Astrocyte (in vitro differentiated cells and primary cell): ENCODE data around the gene AGBL4. TPM values are rescaled to one million over a fixed set of nuclear protein-coding genes. Genes with fewer than 3 reads are reported as not detected.
A peak's percentile ranks its signal among the peaks of the same experiment; 100 is the strongest.

Experiments used
- DNase-seq: peaks from one replicate; pipeline ENCODE4 v3.0.0-alpha.2; 2010; ENCODE audit warnings: low read depth
- FAIRE-seq: peaks from 2 replicates; lab custom pipeline; 2011; peaks lifted over from hg19 to GRCh38; lab: Jason Lieb, UNC
- H2AFZ ChIP-seq: 2 replicates; pipeline ENCODE4 v1.6.0; 2012; ENCODE audit warnings: low read depth, low read length, inconsistent platforms
- H3K27ac ChIP-seq: 2 replicates; pipeline ENCODE4 v1.5.1; 2011; ENCODE audit warnings: low read depth, low read length, inconsistent platforms
- H3K27me3 ChIP-seq: 2 replicates; pipeline ENCODE4 v1.6.0; 2011; ENCODE audit warnings: low read length, inconsistent platforms; ENCODE audit not compliant: insufficient read depth
- H3K36me3 ChIP-seq: 2 replicates; pipeline ENCODE4 v1.5.1; 2011; ENCODE audit warnings: low read length, inconsistent platforms; ENCODE audit not compliant: insufficient read depth
- H3K4me1 ChIP-seq: 2 replicates; pipeline ENCODE4 v1.5.1; 2011; ENCODE audit warnings: low read length, inconsistent platforms; ENCODE audit not compliant: insufficient read depth
- H3K4me2 ChIP-seq: 2 replicates; pipeline ENCODE4 v1.6.0; 2012; ENCODE audit warnings: low read length, inconsistent platforms
- H3K4me3 ChIP-seq: 2 replicates; pipeline ENCODE4 v1.5.1; 2011; ENCODE audit warnings: low read depth, mild to moderate bottlenecking, low read length, inconsistent platforms; ENCODE audit not compliant: insufficient read depth
- H3K79me2 ChIP-seq: 2 replicates; pipeline ENCODE4 v1.6.0; 2012; ENCODE audit warnings: mild to moderate bottlenecking, low read length, inconsistent platforms; ENCODE audit not compliant: insufficient read depth
- H3K9ac ChIP-seq: 2 replicates; pipeline ENCODE4 v1.6.0; 2012; ENCODE audit warnings: mild to moderate bottlenecking, low read length, inconsistent platforms
- H3K9me3 ChIP-seq: 2 replicates; pipeline ENCODE4 v1.5.1; 2012; ENCODE audit warnings: low read depth, mild to moderate bottlenecking, low read length, inconsistent platforms; ENCODE audit not compliant: insufficient read depth
- H4K20me1 ChIP-seq: 2 replicates; pipeline ENCODE4 v1.6.0; 2012; ENCODE audit warnings: low read length, inconsistent platforms; ENCODE audit not compliant: insufficient read depth
- H3K27ac Mint-ChIP-seq: one replicate; pipeline ENCODE4 v1.8.0; 2021; ENCODE audit warnings: mild to moderate bottlenecking, mixed read lengths; ENCODE audit not compliant: unreplicated experiment
- H3K27me3 Mint-ChIP-seq: one replicate; pipeline ENCODE4 v1.8.0; 2021; ENCODE audit warnings: low read depth, mixed read lengths; ENCODE audit not compliant: unreplicated experiment
- H3K36me3 Mint-ChIP-seq: one replicate; pipeline ENCODE4 v1.8.0; 2021; ENCODE audit warnings: low read depth, mixed read lengths; ENCODE audit not compliant: unreplicated experiment
- H3K4me1 Mint-ChIP-seq: one replicate; pipeline ENCODE4 v1.8.0; 2021; ENCODE audit warnings: low read depth, mixed read lengths; ENCODE audit not compliant: unreplicated experiment
- H3K4me3 Mint-ChIP-seq: one replicate; pipeline ENCODE4 v1.8.0; 2021; ENCODE audit warnings: mild to moderate bottlenecking, moderate library complexity, mixed read lengths; ENCODE audit not compliant: unreplicated experiment
- H3K9me3 Mint-ChIP-seq: one replicate; pipeline ENCODE4 v1.8.0; 2021; ENCODE audit warnings: mild to moderate bottlenecking, mixed read lengths; ENCODE audit not compliant: unreplicated experiment
- EZH2 ChIP-seq: IDR thresholded peaks from 2 replicates; pipeline ENCODE4 v1.6.1; 2012; ENCODE audit warnings: mild to moderate bottlenecking, low read length, inconsistent platforms; ENCODE audit not compliant: insufficient read depth
- total RNA-seq: library from RNA; stranded (reverse); gene quantifications from 2 replicates; pipeline ENCODE4 v1.2.1, GENCODE V29; 2021
- TF ChIP-seq, protein P1 (sequence below): IDR thresholded peaks from 2 replicates; pipeline ENCODE4 v1.5.1; 2011; ENCODE audit warnings: low read depth, mild to moderate bottlenecking, inconsistent platforms, low read length, moderate library complexity; ENCODE audit not compliant: insufficient read depth

The AGBL4 gene
- total RNA-seq, 1 donor from 2014 or later: not detected

DNA sequence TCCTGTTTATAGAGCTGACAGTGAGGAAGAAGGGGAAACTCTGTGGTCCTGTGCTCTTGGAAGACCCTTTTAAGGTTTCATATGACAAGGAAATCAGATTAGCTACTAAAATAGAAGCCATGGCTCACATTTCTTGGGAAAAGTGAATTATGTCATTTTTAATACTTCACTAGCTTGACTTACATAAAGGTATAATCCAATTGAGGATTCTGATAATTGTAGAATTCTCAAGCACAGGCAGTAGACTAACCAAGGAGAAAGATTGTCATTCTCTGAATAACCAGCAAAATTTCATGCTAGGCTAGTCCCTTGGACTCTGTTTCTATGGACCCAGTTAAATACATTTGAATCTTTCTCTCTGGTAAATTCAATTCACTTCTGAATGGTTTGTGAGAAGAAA, 634.1 kb downstream of the AGBL4 start:
- Histone ChIP-seq H2AFZ (no peak overlapping the region), H3K79me2 (no peaks in the 10 kb centered on the region), H3K27ac (no peak overlapping the region), H3K9me3 (no peaks in the 10 kb centered on the region), H3K36me3 (no peaks in the 10 kb centered on the region), H3K9ac (no peak overlapping the region), H3K4me2 (no peak overlapping the region), H3K4me3 (no peak overlapping the region), H4K20me1 (no peaks in the 10 kb centered on the region), H3K27me3 (no peaks in the 10 kb centered on the region), H3K4me1 (no peaks in the 10 kb centered on the region)
- no peaks in the 10 kb centered on the region for H3K36me3 Mint-ChIP-seq
- H3K4me1 Mint-ChIP-seq: no peaks in the 10 kb centered on the region
- peaks cover 5% of the 10 kb centered on the region for H3K9me3 Mint-ChIP-seq
- FAIRE-seq (no peak), DNase-seq (no peak)
- no peak overlapping the region for H3K4me3 Mint-ChIP-seq
- no peak overlapping the region for H3K27ac Mint-ChIP-seq
- no peaks in the 10 kb centered on the region for H3K27me3 Mint-ChIP-seq
- TF ChIP-seq, protein P1, sequence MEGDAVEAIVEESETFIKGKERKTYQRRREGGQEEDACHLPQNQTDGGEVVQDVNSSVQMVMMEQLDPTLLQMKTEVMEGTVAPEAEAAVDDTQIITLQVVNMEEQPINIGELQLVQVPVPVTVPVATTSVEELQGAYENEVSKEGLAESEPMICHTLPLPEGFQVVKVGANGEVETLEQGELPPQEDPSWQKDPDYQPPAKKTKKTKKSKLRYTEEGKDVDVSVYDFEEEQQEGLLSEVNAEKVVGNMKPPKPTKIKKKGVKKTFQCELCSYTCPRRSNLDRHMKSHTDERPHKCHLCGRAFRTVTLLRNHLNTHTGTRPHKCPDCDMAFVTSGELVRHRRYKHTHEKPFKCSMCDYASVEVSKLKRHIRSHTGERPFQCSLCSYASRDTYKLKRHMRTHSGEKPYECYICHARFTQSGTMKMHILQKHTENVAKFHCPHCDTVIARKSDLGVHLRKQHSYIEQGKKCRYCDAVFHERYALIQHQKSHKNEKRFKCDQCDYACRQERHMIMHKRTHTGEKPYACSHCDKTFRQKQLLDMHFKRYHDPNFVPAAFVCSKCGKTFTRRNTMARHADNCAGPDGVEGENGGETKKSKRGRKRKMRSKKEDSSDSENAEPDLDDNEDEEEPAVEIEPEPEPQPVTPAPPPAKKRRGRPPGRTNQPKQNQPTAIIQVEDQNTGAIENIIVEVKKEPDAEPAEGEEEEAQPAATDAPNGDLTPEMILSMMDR: no peak
- TF ChIP-seq EZH2: no peak

- Mint-ChIP-seq H3K27ac (no peak overlapping the region), H3K27me3 (no peaks in the 10 kb centered on the region), H3K9me3 (peaks cover 3% of the 10 kb centered on the region), H3K36me3 (no peaks in the 10 kb centered on the region), H3K4me1 (no peaks in the 10 kb centered on the region), H3K4me3 (no peak overlapping the region)
- no peaks in the 10 kb centered on the region for H4K20me1 ChIP-seq
- no peak overlapping the region for H3K9ac ChIP-seq
- no peaks in the 10 kb centered on the region for H3K27me3 ChIP-seq
- H3K79me2 ChIP-seq: no peaks in the 10 kb centered on the region
- H3K4me3 ChIP-seq: no peak overlapping the region
- no peak overlapping the region for H2AFZ ChIP-seq
- DNase-seq (peak; percentile 51), FAIRE-seq (no peak)
- H3K36me3 ChIP-seq: no peaks in the 10 kb centered on the region
- TF ChIP-seq, protein P1: no peak
- TF ChIP-seq EZH2: no peak
- H3K4me1 ChIP-seq: no peaks in the 10 kb centered on the region
- H3K4me2 ChIP-seq: no peak overlapping the region
- no peaks in the 10 kb centered on the region for H3K9me3 ChIP-seq
- no peak overlapping the region for H3K27ac ChIP-seq
Measured at GRCh38 chr1:49364676-49365075, 659.1 kb downstream of the AGBL4 start.

DNA sequence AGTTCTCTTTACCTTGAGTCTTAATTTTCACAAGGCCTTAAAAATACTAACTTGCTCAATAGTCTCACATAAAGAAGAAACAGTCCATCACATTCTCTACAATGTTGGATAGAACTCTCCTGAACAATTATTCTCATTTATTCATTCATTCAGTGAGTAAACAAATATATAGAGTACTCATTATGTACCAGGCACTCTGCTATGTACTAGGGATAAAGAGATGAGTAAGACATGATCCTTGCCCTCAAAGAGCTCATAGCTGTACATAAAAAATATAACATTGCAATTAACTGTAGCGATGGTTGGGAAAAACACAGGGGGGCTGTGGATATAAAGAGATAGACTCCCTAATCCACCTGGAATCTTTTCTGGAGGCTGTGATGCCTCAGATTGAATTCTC, 660.1 kb downstream of the AGBL4 start:
- H3K27me3 Mint-ChIP-seq: no peaks in the 10 kb centered on the region
- Histone ChIP-seq H4K20me1 (no peaks in the 10 kb centered on the region), H3K9ac (no peak overlapping the region), H3K36me3 (no peaks in the 10 kb centered on the region), H3K27ac (no peak overlapping the region), H2AFZ (no peak overlapping the region), H3K9me3 (no peaks in the 10 kb centered on the region), H3K4me3 (no peak overlapping the region), H3K4me1 (no peaks in the 10 kb centered on the region), H3K4me2 (no peak overlapping the region), H3K27me3 (no peaks in the 10 kb centered on the region), H3K79me2 (no peaks in the 10 kb centered on the region)
- no peaks in the 10 kb centered on the region for H3K36me3 Mint-ChIP-seq
- no peak overlapping the region for H3K4me3 Mint-ChIP-seq
- DNase-seq (no peak), FAIRE-seq (no peak)
- no peak for TF ChIP-seq EZH2
- TF ChIP-seq, protein P1: no peak
- H3K9me3 Mint-ChIP-seq: peaks cover 3% of the 10 kb centered on the region
- no peak overlapping the region for H3K27ac Mint-ChIP-seq
- no peaks in the 10 kb centered on the region for H3K4me1 Mint-ChIP-seq
